ENCODE measurements around the gene CES3. TPM values are rescaled to one million over a fixed set of nuclear protein-coding genes. Genes with fewer than 3 reads are reported as not detected.

CES3 gene
- total RNA-seq, 1 experiment from 2014 or later: 0.95 TPM

DNA sequence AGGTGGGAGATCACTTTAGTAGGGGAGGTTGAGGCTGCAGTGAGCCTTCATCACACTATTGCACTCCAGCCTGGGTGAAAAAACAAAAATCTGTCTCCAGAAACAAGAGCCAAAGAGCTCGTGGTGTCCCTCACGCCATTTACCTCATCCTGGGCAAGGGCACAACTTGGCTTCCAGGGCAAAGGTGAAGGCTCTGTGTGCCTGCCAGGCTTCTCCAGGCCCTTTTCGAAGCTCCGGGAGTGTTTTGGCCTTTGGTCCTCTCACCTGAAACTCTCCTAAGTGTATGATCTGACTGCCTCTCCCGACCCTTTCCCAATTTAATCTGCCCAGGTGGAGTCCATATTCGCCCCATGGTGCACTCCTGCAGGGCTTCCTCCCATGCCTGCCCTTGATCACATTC is 11.6 kb upstream of the CES3 start:
- Mint-ChIP-seq H3K27me3 (ENCODE audit: insufficient read depth, unreplicated experiment) (no peaks in the 10 kb centered on the region), H3K36me3 (ENCODE audit: insufficient read depth, unreplicated experiment) (no peaks in the 10 kb centered on the region), H3K9me3 (ENCODE audit: unreplicated experiment) (peaks cover 7% of the 10 kb centered on the region), H3K4me1 (ENCODE audit: low read depth, unreplicated experiment) (peaks cover 8% of the 10 kb centered on the region), H3K27ac (ENCODE audit: unreplicated experiment) (no peak overlapping the region), H3K4me3 (ENCODE audit: unreplicated experiment) (no peak overlapping the region)
- DNase-seq: no peak
- Histone ChIP-seq H3K9me3 (no peaks in the 10 kb centered on the region), H3K36me3 (ENCODE audit: control insufficient read depth, insufficient read depth, low read length) (no peaks in the 10 kb centered on the region), H3K27me3 (replicated peaks; ENCODE audit: control insufficient read depth, insufficient read depth, low read length) (no peaks in the 10 kb centered on the region), H3K4me3 (ENCODE audit: low read depth, low read length) (no peak overlapping the region), H3K4me1 (peaks cover 17% of the 10 kb centered on the region)
- intact Hi-C loops (cut with micrococcal nuclease; ENCODE audit: unreplicated experiment): no loop called here
- TF ChIP-seq, protein P1, sequence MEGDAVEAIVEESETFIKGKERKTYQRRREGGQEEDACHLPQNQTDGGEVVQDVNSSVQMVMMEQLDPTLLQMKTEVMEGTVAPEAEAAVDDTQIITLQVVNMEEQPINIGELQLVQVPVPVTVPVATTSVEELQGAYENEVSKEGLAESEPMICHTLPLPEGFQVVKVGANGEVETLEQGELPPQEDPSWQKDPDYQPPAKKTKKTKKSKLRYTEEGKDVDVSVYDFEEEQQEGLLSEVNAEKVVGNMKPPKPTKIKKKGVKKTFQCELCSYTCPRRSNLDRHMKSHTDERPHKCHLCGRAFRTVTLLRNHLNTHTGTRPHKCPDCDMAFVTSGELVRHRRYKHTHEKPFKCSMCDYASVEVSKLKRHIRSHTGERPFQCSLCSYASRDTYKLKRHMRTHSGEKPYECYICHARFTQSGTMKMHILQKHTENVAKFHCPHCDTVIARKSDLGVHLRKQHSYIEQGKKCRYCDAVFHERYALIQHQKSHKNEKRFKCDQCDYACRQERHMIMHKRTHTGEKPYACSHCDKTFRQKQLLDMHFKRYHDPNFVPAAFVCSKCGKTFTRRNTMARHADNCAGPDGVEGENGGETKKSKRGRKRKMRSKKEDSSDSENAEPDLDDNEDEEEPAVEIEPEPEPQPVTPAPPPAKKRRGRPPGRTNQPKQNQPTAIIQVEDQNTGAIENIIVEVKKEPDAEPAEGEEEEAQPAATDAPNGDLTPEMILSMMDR (IDR thresholded peaks at IDR 0.05; ENCODE audit: insufficient read depth in 1 of 2, low read depth in 1 of 2, low read length in 1 of 2, severe bottlenecking in 1 of 2, unreplicated experiment in 1 of 2): no peak
- no TSS peak for BruUV-seq (replicated peaks)
- ChIA-PET CTCF (interaction anchor here (1.1 kb wide), 1 partner anchor 57 kb away, joined by 7 read pairs; no protein-coding TSS in a partner anchor), POLR2A (no interaction called here)

DNA sequence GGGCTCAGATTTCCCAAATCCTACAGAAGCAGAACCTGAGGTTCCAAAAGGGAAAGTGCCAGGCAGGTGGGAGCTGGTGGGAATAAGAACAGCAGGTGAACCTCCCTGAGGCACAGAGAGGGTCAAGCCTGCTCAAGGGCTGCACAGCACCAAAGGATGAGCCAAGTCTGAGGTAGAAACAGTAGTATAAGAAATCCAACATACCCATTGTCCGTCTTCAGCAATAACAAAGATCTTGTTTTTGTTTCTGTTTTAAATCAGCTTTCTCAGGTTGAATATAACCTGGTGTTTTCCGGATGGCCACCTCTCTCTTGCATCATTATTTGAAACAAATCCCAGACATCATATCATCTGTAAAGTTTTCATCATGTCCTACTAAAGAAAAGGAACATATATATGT is 10.6 kb upstream of the CES3 start:
- Mint-ChIP-seq H3K27ac (ENCODE audit: unreplicated experiment) (no peak overlapping the region), H3K9me3 (ENCODE audit: unreplicated experiment) (peaks cover 7% of the 10 kb centered on the region), H3K4me3 (ENCODE audit: unreplicated experiment) (no peak overlapping the region), H3K4me1 (ENCODE audit: low read depth, unreplicated experiment) (peaks cover 12% of the 10 kb centered on the region), H3K36me3 (ENCODE audit: insufficient read depth, unreplicated experiment) (no peaks in the 10 kb centered on the region), H3K27me3 (ENCODE audit: insufficient read depth, unreplicated experiment) (no peaks in the 10 kb centered on the region)
- BruUV-seq (replicated peaks): no TSS peak
- Histone ChIP-seq H3K27me3 (replicated peaks; ENCODE audit: control insufficient read depth, insufficient read depth, low read length) (no peaks in the 10 kb centered on the region), H3K4me1 (peaks cover 17% of the 10 kb centered on the region), H3K36me3 (ENCODE audit: control insufficient read depth, insufficient read depth, low read length) (no peaks in the 10 kb centered on the region), H3K9me3 (no peaks in the 10 kb centered on the region), H3K4me3 (ENCODE audit: low read depth, low read length) (no peak overlapping the region)
- TF ChIP-seq, protein P1 (IDR thresholded peaks at IDR 0.05; ENCODE audit: insufficient read depth in 1 of 2, low read depth in 1 of 2, low read length in 1 of 2, severe bottlenecking in 1 of 2, unreplicated experiment in 1 of 2): no peak
- DNase-seq: no peak
- intact Hi-C loops (cut with micrococcal nuclease; ENCODE audit: unreplicated experiment): no loop called here
- POLR2A ChIA-PET: no interaction called here
- CTCF ChIA-PET: interaction anchor here (0.6 kb wide), 1 partner anchor 10 kb away, joined by 3 read pairs; no protein-coding TSS in a partner anchor

DNA sequence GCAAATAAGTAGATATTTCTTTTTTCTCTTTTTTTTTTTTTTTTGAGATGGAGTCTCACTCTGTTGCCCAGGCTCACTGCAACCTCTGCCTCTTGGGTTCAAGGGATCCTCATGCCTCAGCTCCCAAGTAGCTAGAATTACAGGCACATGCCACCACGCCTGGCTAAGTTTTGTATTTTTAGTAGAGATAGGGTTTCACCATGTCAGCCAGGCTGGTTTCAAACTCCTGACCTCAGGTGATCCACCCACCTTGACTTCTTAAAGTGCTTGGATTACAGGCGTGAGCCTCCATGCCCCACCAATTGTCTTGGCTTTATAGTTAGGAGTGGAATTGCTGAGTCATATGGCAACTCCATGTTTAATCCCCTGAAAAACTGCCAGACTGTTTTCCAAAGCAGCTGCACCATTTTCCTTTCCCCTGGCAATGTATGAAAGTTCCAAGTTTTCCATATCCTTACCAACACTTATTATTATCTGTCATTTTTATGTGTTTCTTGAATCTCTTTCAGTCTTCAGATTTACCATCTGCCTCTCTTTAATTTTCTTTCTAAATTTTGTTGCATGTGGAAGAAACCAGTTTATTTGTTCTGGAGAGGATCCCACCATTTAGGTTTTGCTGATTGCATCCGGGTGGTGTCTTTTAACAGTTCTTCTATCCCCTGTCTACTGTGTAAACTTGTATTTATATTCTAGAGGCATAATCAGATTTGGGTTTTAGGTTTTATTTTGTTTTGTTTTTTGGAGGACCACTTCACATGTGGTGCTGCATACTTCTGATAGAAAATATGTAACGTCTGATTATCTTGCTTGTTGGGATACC is 9.9 kb upstream of the CES3 start:
- Mint-ChIP-seq H3K4me1 (ENCODE audit: low read depth, unreplicated experiment) (peaks cover 15% of the 10 kb centered on the region), H3K9me3 (ENCODE audit: unreplicated experiment) (peaks cover 7% of the 10 kb centered on the region), H3K36me3 (ENCODE audit: insufficient read depth, unreplicated experiment) (no peaks in the 10 kb centered on the region), H3K4me3 (ENCODE audit: unreplicated experiment) (no peak overlapping the region), H3K27ac (ENCODE audit: unreplicated experiment) (no peak overlapping the region), H3K27me3 (ENCODE audit: insufficient read depth, unreplicated experiment) (no peaks in the 10 kb centered on the region)
- Histone ChIP-seq H3K9me3 (no peaks in the 10 kb centered on the region), H3K4me1 (peaks cover 17% of the 10 kb centered on the region), H3K27me3 (replicated peaks; ENCODE audit: control insufficient read depth, insufficient read depth, low read length) (no peaks in the 10 kb centered on the region), H3K4me3 (ENCODE audit: low read depth, low read length) (no peak overlapping the region), H3K36me3 (ENCODE audit: control insufficient read depth, insufficient read depth, low read length) (no peaks in the 10 kb centered on the region)
- ChIA-PET POLR2A (no interaction called here), CTCF (no interaction called here)
- TF ChIP-seq, protein P1 (IDR thresholded peaks at IDR 0.05; ENCODE audit: insufficient read depth in 1 of 2, low read depth in 1 of 2, low read length in 1 of 2, severe bottlenecking in 1 of 2, unreplicated experiment in 1 of 2): no peak
- BruUV-seq (replicated peaks): no TSS peak
- no peak for DNase-seq
- intact Hi-C loops (cut with micrococcal nuclease; ENCODE audit: unreplicated experiment): no loop called here
